ENCODE data around the gene MYH13. TPM values are rescaled to one million over a fixed set of nuclear protein-coding genes. Genes with fewer than 3 reads are reported as not detected.

MYH13 gene
- total and polyA plus RNA-seq, 2 of the 13 experiments (the other 11 are each of a cell fraction or from before 2014, with no cell fraction given): not detected

- TF ChIP-seq PRDM4 (CRISPR knock-in tag; IDR thresholded peaks at IDR 0.05; ENCODE audit: borderline replicate concordance) (no peak), CBX5 (CRISPR knock-in tag; IDR thresholded peaks at IDR 0.05; ENCODE audit: borderline replicate concordance) (no peak)
Observed at GRCh38 chr17:10290041-10290440, 82.8 kb downstream of the MYH13 start (continued).

- Histone ChIP-seq H3K4me3 (replicated peaks in 1 of 3; ENCODE audit: insufficient read depth in 1 of 3, low read depth in 2 of 3, low read length in 3 of 3) (no peak overlapping the region), H3K4me1 (ENCODE audit: insufficient read depth, low read length) (no peaks in the 10 kb centered on the region), H3K9me3 (ENCODE audit: low read length) (no peaks in the 10 kb centered on the region), H3K79me2 (ENCODE audit: insufficient read depth, low read length) (no peaks in the 10 kb centered on the region), H2AFZ (ENCODE audit: low read length) (no peak overlapping the region), H3K27ac (ENCODE audit: extremely low read length, insufficient read depth, low read length) (no peak overlapping the region), H3K36me3 (replicated peaks in 1 of 2; ENCODE audit: control insufficient read depth in 1 of 2, insufficient read depth in 2 of 2, low read length in 2 of 2) (no peaks in the 10 kb centered on the region), H3K4me2 (ENCODE audit: low read depth, low read length) (no peak overlapping the region), H3K27me3 (ENCODE audit: control insufficient read depth in 1 of 2, insufficient read depth in 2 of 2, low read length in 2 of 2) (no peaks in the 10 kb centered on the region; a peak in 1 of 5 replicates), H3K9ac (ENCODE audit: insufficient read depth, low read depth, low read length) (no peak overlapping the region), H4K20me1 (ENCODE audit: insufficient read depth, low read length) (no peaks in the 10 kb centered on the region)
- ChIA-PET CTCF (ENCODE audit: low intra/inter-chr PET ratio, low total read pairs) (no interaction called here), POLR2A (no interaction called here)
- BruUV-seq (replicated peaks): no TSS peak
- ATAC-seq (no peak), DNase-seq (ENCODE audit: low spot score) (no peak), FAIRE-seq (no peak)
- WGBS (ENCODE audit: low lambda C conversion rate): 0% methylated on average over 1 of the region's 1 CpG
- TF ChIP-seq ZBTB37 (CRISPR knock-in tag; IDR thresholded peaks at IDR 0.05): no peak
- no peak for TF ChIP-seq SPEN (CRISPR knock-in tag; IDR thresholded peaks at IDR 0.05; ENCODE audit: low read depth)
- no peak for TF ChIP-seq ZNF549 (CRISPR knock-in tag; IDR thresholded peaks at IDR 0.05)
- no peak for TF ChIP-seq ZNF275 (CRISPR knock-in tag; IDR thresholded peaks at IDR 0.05; ENCODE audit: borderline replicate concordance)
- no peak for TF ChIP-seq XRCC5 (optimal IDR thresholded peaks at IDR 0.05; ENCODE audit: low read length)
- TF ChIP-seq, protein P1, sequence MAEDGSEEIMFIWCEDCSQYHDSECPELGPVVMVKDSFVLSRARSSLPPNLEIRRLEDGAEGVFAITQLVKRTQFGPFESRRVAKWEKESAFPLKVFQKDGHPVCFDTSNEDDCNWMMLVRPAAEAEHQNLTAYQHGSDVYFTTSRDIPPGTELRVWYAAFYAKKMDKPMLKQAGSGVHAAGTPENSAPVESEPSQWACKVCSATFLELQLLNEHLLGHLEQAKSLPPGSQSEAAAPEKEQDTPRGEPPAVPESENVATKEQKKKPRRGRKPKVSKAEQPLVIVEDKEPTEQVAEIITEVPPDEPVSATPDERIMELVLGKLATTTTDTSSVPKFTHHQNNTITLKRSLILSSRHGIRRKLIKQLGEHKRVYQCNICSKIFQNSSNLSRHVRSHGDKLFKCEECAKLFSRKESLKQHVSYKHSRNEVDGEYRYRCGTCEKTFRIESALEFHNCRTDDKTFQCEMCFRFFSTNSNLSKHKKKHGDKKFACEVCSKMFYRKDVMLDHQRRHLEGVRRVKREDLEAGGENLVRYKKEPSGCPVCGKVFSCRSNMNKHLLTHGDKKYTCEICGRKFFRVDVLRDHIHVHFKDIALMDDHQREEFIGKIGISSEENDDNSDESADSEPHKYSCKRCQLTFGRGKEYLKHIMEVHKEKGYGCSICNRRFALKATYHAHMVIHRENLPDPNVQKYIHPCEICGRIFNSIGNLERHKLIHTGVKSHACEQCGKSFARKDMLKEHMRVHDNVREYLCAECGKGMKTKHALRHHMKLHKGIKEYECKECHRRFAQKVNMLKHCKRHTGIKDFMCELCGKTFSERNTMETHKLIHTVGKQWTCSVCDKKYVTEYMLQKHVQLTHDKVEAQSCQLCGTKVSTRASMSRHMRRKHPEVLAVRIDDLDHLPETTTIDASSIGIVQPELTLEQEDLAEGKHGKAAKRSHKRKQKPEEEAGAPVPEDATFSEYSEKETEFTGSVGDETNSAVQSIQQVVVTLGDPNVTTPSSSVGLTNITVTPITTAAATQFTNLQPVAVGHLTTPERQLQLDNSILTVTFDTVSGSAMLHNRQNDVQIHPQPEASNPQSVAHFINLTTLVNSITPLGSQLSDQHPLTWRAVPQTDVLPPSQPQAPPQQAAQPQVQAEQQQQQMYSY (CRISPR knock-in tag; IDR thresholded peaks at IDR 0.05): no peak
- in situ Hi-C loops (cut with HindIII; ENCODE audit: extremely low pct_ligation_motif_present, low pct_unique_long_range_greater_than_20kb): no loop called here
- intact Hi-C loops (cut with micrococcal nuclease; ENCODE audit: unreplicated experiment): no loop called here
Observed at GRCh38 chr17:10286324-10286723, 86.5 kb downstream of the MYH13 start.

Measured in HepG2 (cell line).